ENCODE results near the gene PNMA6F.

The PNMA6F gene

GRCh38 chrX:153321381-153322124 lies at the start of gene PNMA6F:
Gene PNMA6F (minus strand): TSS chrX:153321767. CDS start chrX:153320674, 1,093 bp downstream.
- no peak within 1 kb of the TSS for H3K4me3 ChIP-seq (ENCODE audit: low read depth in 1 of 2, low read length in 1 of 2)
- H3K4me1 ChIP-seq (ENCODE audit: control insufficient read depth in 1 of 2, insufficient read depth in 1 of 2, low read depth in 1 of 2, low read length in 1 of 2), result no peaks in the 10 kb centered on the region
- H3K9me3 ChIP-seq, result no peaks in the 10 kb centered on the region
- H3K27ac ChIP-seq, result no peak within 1 kb of the TSS
- no peaks in the 10 kb centered on the region for H3K36me3 ChIP-seq
- peaks cover 34% of the 10 kb centered on the region for H3K27me3 ChIP-seq
- no peak for TF ChIP-seq CTCF (IDR thresholded peaks at IDR 0.05)

GRCh38 chrX:153371256-153371655 lies 49.7 kb upstream of the PNMA6F start:
- Histone ChIP-seq H3K27me3 (no peaks in the 10 kb centered on the region), H3K4me1 (ENCODE audit: control insufficient read depth in 1 of 2, insufficient read depth in 1 of 2, low read depth in 1 of 2, low read length in 1 of 2) (no peaks in the 10 kb centered on the region), H3K36me3 (no peaks in the 10 kb centered on the region), H3K4me3 (ENCODE audit: low read depth in 1 of 2, low read length in 1 of 2) (no peak overlapping the region), H3K27ac (no peak overlapping the region), H3K9me3 (no peaks in the 10 kb centered on the region)
- no peak for TF ChIP-seq CTCF (IDR thresholded peaks at IDR 0.05)

GRCh38 chrX:153370293-153371055 lies 48.9 kb upstream of the PNMA6F start:
- Histone ChIP-seq H3K4me3 (ENCODE audit: low read depth in 1 of 2, low read length in 1 of 2) (no peak overlapping the region), H3K27ac (no peak overlapping the region), H3K27me3 (no peaks in the 10 kb centered on the region), H3K4me1 (ENCODE audit: control insufficient read depth in 1 of 2, insufficient read depth in 1 of 2, low read depth in 1 of 2, low read length in 1 of 2) (no peaks in the 10 kb centered on the region), H3K9me3 (no peaks in the 10 kb centered on the region), H3K36me3 (no peaks in the 10 kb centered on the region)
- TF ChIP-seq CTCF (IDR thresholded peaks at IDR 0.05), result no peak

GRCh38 chrX:153366878-153367538 lies 45.4 kb upstream of the PNMA6F start:
- H3K4me1 ChIP-seq (ENCODE audit: control insufficient read depth in 1 of 2, insufficient read depth in 1 of 2, low read depth in 1 of 2, low read length in 1 of 2), result no peaks in the 10 kb centered on the region
- H3K36me3 ChIP-seq, result no peaks in the 10 kb centered on the region
- no peak overlapping the region for H3K4me3 ChIP-seq (ENCODE audit: low read depth in 1 of 2, low read length in 1 of 2)
- H3K9me3 ChIP-seq, result no peaks in the 10 kb centered on the region
- TF ChIP-seq CTCF (IDR thresholded peaks at IDR 0.05), result no peak
- H3K27ac ChIP-seq, result no peak overlapping the region
- peaks cover 7% of the 10 kb centered on the region for H3K27me3 ChIP-seq

- Histone ChIP-seq H3K27ac (no peak overlapping the region), H3K4me3 (ENCODE audit: low read depth in 1 of 2, low read length in 1 of 2) (no peak overlapping the region), H3K4me1 (ENCODE audit: control insufficient read depth in 1 of 2, insufficient read depth in 1 of 2, low read depth in 1 of 2, low read length in 1 of 2) (no peaks in the 10 kb centered on the region), H3K36me3 (no peaks in the 10 kb centered on the region), H3K27me3 (peaks cover 7% of the 10 kb centered on the region), H3K9me3 (no peaks in the 10 kb centered on the region)
- TF ChIP-seq CTCF (IDR thresholded peaks at IDR 0.05), result no peak
Measured at GRCh38 chrX:153366119-153366518, 44.6 kb upstream of the PNMA6F start.

Measured in neutrophil (primary cell).